ENCODE data around the gene INTS3.
"Not testable (repeated sequence)": the region's sequence is repeated elsewhere in the genome, so short reads cannot be mapped to it uniquely, and the experiment has no call there.

The INTS3 gene

DNA sequence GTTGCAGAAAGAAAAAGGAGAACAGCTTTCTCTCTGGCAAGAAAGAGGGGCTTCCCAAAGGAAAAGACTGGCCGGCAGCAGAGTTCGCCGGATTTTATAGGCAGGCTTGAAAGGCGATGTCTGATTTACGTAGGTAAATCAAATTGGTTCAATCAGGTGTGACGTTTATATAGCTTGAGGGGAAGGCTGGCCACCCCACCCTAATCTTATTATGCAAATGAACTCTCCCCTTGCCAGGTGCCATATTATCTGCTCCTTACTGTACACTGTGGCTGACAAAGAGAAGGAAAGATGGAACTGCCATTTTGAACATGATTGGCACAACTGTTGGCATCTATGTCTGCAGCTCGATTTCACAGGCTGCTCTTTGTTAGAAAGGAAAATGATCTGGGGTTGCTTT is 16.8 kb upstream of the INTS3 start:
- no peak for DNase-seq (ENCODE audit: low spot score)

DNA sequence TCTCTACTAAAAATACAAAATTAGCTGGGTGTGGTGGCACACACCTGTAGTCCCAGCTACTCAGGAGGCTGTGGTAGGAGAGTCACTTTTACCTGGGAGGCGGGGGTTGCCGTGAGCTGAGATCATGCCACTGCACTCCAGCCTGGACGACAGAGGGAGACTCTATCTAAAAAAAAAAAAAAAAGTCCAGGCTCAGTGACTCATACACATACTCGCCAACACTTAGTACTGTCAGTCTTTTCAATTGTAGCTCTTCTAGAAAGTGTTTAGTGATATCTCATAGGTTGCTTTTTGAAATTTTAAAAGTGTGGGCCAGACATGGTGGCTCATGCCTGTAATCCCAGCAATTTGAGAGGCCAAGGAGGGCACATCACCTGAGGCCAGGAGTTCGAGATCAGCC is 11.6 kb upstream of the INTS3 start:
- not testable (repeated sequence) for DNase-seq (ENCODE audit: low spot score)

GRCh38 chr1:153717330-153717729 is 10.5 kb upstream of the INTS3 start:
- no peak for DNase-seq (ENCODE audit: low spot score)

DNA sequence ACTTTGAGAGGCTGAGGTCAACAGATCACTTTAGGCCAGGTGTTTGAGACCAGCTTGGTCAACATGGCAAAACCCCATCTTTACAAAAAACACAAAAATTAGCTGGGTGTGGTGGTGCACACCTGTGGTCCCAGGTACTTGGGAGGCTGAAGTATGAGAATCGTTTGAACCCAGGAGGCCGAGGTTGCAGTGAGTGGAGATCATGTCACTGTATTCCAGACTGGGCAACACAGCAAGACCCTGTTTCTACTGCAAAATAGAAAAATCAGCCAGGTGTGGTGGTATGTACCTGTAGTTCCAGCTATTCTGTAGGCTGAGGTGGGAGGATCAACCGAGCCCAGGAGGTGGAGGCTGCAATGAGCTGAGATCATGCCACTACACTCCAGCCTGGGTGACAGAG is 4.2 kb upstream of the INTS3 start:
- no peak for DNase-seq (ENCODE audit: low spot score)

DNA sequence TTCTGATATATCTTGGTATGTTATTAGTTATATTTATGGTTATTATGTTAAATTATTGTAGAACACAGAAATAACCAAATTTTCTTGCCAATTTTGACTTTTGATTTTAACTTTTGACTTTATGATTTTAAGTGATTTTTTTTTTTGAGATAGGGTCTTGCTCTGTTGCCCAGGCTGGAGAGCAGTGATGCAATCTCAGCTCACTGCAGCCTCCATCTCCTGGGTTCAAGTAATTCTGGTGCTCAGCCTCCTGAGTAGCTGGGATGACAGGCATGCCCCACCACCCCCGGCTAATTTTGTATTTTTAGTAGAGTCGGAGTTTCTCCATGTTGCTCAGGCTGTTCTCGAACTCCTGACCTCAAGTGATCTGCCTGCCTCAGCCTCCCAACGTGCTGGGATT is 3.2 kb upstream of the INTS3 start:
- DNase-seq (ENCODE audit: low spot score), result not testable (repeated sequence)

DNA sequence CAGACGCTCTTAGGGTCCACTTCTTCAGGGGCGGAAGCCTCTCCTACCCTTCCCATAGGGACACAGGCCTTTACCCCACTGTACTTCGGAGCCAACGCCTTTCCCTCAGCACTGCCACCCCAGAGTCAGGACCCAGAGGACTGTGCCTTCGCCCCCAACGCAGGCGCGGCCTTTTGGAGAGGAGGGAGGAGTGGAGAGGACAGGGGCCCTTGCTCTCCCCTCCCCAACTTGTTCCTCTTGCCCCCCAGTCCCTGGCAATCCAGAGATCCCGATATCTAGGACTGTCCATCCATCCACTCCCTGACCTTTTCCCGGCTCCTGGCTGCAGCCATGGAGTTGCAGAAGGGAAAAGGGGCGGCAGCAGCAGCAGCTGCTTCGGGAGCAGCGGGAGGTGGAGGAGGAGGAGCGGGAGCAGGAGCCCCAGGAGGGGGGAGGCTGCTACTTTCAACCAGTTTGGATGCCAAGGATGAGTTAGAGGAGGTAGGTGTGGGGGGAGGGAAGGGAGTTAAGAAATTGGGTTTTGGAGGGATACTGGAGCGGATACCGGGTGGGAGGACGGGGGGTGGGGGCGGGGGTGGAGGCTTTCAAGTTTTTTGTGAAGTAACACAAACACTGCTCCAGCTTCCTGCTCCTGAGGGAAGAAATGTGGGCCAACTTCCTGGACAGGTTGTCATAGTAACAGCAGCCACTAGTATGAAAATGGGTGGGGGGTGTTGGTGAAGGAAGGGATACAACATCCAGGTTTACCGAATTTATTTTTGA is 636 bp downstream of the INTS3 start:
- DNase-seq (ENCODE audit: low spot score), result peak; percentile 20

GRCh38 chr1:153730468-153730988 is 2.7 kb downstream of the INTS3 start:
- DNase-seq (ENCODE audit: low spot score), result no peak

DNA sequence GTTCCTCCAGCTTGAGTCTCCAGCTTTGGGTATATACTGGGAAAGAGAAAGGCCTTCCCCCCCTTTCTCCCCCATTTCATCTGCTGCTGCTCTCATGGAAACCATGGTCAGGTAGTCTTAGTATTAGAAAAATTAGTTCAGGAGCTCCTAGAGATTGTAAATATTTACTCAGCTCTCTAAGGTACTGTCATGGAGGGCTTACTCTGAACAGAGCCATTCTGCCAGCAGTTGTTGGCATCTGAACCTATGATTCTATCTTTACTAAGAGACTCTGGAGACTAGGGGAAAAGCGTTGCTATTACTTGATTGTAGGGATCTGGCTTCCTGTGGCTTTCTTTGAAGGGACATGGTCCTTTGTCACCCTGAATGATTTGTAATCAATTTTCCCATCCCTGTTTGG is 6.1 kb downstream of the INTS3 start:
- no peak for DNase-seq (ENCODE audit: low spot score)

- DNase-seq (ENCODE audit: low spot score), result no peak
Measured at GRCh38 chr1:153734396-153735089, 6.7 kb downstream of the INTS3 start.

DNA sequence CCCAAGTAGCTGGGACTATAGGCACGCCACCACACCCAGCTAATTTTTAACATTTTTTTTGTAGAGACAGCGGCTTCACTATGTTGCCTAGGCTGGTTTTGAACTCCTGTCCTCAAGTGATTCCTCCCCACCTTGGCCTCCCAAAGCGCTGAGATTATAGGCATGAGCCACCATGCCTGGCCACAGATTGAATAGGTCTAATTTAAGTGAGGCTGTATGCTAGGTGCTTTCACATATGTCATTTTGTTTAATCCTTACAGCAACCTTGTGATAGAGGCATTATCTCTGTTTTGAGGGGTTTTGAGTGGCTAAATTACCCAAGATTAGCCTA is 7.2 kb downstream of the INTS3 start:
- no peak for DNase-seq (ENCODE audit: low spot score)

DNA sequence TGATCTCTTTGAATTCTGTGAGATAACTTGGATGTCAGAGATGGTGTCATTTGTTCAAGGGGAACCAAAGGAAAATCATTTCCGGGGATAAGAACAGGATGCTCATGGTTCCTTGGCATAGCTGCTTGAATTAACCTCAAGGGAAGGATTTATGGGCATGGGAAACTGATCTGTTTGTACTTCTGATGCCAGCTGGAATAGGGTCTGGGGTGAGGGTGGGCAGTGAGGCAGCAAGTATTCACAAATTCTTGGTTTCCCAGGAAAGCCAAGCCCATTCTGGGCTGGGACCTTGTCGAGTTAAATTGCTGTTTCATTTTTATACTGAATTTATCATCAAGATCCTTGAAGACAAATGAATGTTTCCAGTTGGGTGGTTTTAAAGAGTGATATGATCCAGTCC is 14.1 kb downstream of the INTS3 start:
- DNase-seq (ENCODE audit: low spot score), result no peak

DNA sequence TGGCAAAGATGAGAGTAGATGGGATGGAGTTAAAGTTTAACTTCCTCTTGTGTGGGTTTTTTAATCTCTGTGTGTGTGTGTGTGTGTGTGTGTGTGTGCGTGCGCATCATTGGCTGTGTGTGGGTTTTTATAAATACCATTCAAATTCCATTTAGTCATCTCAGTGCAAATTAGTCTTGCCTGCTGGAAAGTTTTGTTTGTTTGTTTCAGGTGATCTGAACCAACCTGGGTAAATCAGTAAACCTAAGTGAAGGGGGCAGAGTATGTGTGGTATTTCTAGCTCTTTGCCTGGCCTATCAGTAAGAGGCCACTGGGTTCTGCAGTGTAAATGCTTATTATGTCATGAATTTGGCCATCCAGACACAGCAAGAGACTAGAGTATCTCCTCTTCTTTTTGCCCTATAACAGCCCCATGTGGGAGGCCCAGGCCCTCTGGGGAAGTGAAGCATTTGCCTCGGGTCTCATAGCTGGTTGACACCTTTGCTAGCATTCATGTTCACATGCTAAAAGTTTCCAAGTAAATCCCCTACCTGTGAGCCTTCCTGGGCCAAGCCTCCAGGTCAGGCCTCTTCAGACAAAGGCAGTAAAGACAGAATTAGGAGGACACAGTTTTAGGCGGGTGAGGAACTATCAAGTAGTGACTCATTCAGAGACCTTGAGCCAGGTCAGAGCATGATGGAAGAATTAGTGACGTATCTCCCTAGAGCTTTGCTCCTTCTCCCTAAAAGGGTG is 14.7 kb downstream of the INTS3 start:
- no peak for DNase-seq (ENCODE audit: low spot score)

- no peak for DNase-seq (ENCODE audit: low spot score)
Measured at GRCh38 chr1:153745417-153745816, 17.6 kb downstream of the INTS3 start.

- DNase-seq (ENCODE audit: low spot score), result no peak
Measured at GRCh38 chr1:153746174-153746573, 18.3 kb downstream of the INTS3 start.

DNA sequence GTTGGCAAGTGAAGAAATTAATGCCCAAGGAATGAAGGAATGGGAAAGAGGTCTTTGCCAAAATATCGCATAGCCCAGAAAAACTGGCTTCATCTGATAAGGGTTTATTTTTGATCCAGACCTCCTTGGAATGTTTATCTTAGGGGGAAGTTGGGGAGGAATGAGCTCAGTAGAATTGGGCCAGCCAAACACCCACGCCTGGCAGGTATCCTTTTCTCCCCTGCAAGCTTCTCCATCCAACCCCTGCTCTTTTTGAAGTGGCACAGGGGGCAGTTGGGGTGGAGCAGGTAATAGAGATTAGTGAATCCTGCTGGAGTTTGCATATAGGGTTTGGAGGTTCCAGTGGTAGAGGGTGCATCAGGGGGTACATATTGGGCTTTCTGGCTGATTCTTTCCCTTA is 21.1 kb downstream of the INTS3 start:
- DNase-seq (ENCODE audit: low spot score), result no peak

- peak; percentile 70 for DNase-seq (ENCODE audit: low spot score)
Measured at GRCh38 chr1:153749408-153750005, 21.7 kb downstream of the INTS3 start.

GRCh38 chr1:153750026-153750995 is 22.5 kb downstream of the INTS3 start:
- no peak for DNase-seq (ENCODE audit: low spot score)

GRCh38 chr1:153752072-153752471 is 24.2 kb downstream of the INTS3 start:
- DNase-seq (ENCODE audit: low spot score), result no peak

- no peak for DNase-seq (ENCODE audit: low spot score)
Measured at GRCh38 chr1:153752571-153753195, 24.8 kb downstream of the INTS3 start.

DNA sequence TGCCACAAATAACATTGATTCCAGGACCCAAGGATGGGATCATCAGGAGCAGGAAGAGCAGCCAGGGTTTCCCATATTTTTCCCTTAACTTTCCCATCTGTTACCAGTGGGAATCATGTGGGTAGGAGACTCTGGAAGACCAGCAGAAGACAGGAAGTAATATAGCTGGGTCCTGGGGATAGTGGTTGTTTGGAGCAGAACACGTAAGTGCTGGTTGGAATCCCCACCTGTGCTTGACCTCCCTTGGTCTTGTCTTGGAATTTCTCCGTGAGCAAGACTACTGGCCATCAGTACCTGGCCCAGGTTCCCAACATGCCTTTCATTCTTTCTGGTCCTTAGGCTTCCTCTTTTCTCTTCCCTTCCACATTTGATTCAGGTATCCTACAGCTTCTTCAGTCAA is 26.4 kb downstream of the INTS3 start:
- DNase-seq (ENCODE audit: low spot score), result no peak

- DNase-seq (ENCODE audit: low spot score), result no peak
Measured at GRCh38 chr1:153760440-153760839, 32.6 kb downstream of the INTS3 start.
